H9 (cell line): ENCODE data around the gene TRPV3. TPM values are rescaled to one million over a fixed set of nuclear protein-coding genes. Genes with fewer than 3 reads are reported as not detected.

ENCODE experiments used
- DNase-seq: peaks from one replicate; pipeline ENCODE4 v3.0.0-alpha.2; 2017
- H2AFZ ChIP-seq: one replicate; pipeline ENCODE4 v1.6.1; 2013; ENCODE audit warnings: mild to moderate bottlenecking, low read length, control low read depth, moderate library complexity
- H2AK5ac ChIP-seq: 2 replicates; pipeline ENCODE4 v1.6.1; 2013; ENCODE audit warnings: low read length, control low read depth, mixed read lengths; ENCODE audit not compliant: insufficient read length
- H2BK120ac ChIP-seq: one replicate; pipeline ENCODE4 v1.6.1; 2013; ENCODE audit warnings: low read depth, mild to moderate bottlenecking, low read length, control low read depth, inconsistent platforms; ENCODE audit not compliant: poor library complexity, severe bottlenecking
- H2BK12ac ChIP-seq: 2 replicates; pipeline ENCODE4 v1.6.1; 2013; ENCODE audit warnings: low read length, control low read depth, mixed read lengths, low read depth; ENCODE audit not compliant: insufficient read length
- H2BK15ac ChIP-seq: 2 replicates; pipeline ENCODE4 v1.6.1; 2013; ENCODE audit warnings: low read depth, low read length, control low read depth
- H2BK20ac ChIP-seq: one replicate; pipeline ENCODE4 v1.6.1; 2013; ENCODE audit warnings: low read depth, mild to moderate bottlenecking, low read length, control low read depth, inconsistent platforms; ENCODE audit not compliant: poor library complexity, severe bottlenecking
- H2BK5ac ChIP-seq: 2 replicates; pipeline ENCODE4 v1.6.1; 2013; ENCODE audit warnings: low read length, control low read depth, mixed read lengths; ENCODE audit not compliant: insufficient read length
- H3K14ac ChIP-seq: 2 replicates; pipeline ENCODE4 v1.6.1; 2013; ENCODE audit warnings: low read length, control low read depth; ENCODE audit not compliant: insufficient read depth
- H3K18ac ChIP-seq: 2 replicates; pipeline ENCODE4 v1.6.1; 2013; ENCODE audit warnings: low read depth, mild to moderate bottlenecking, mixed read lengths, low read length, control low read depth; ENCODE audit not compliant: insufficient read length
- H3K23ac ChIP-seq: 2 replicates; pipeline ENCODE4 v1.6.1; 2013; ENCODE audit warnings: low read length, control low read depth, mixed read lengths, low read depth; ENCODE audit not compliant: insufficient read length
- H3K23me2 ChIP-seq: 2 replicates; pipeline ENCODE4 v1.6.1; 2013; ENCODE audit warnings: low read depth, mild to moderate bottlenecking, mixed read lengths, low read length, control low read depth; ENCODE audit not compliant: insufficient read length, poor library complexity, severe bottlenecking
- H3K27ac ChIP-seq: 2 replicates; pipeline ENCODE4 v1.5.1; 2013; ENCODE audit warnings: low read length, control low read depth, mixed read lengths, low read depth; ENCODE audit not compliant: insufficient read length
- H3K27me3 ChIP-seq: 2 replicates; pipeline ENCODE4 v1.6.1; 2013; ENCODE audit warnings: low read length, control low read depth, inconsistent platforms; ENCODE audit not compliant: insufficient read depth
- H3K4ac ChIP-seq: 2 replicates; pipeline ENCODE4 v1.6.1; 2013; ENCODE audit warnings: low read depth, mild to moderate bottlenecking, control low read depth, inconsistent platforms, low read length, moderate library complexity
- H3K4me1 ChIP-seq: 2 replicates; pipeline ENCODE4 v1.6.1; 2013; ENCODE audit warnings: low read length, control low read depth, inconsistent platforms; ENCODE audit not compliant: insufficient read depth
- H3K4me2 ChIP-seq: 2 replicates; pipeline ENCODE4 v1.6.1; 2013; ENCODE audit warnings: low read length, control low read depth, mixed read lengths; ENCODE audit not compliant: insufficient read length, insufficient read depth
- H3K56ac ChIP-seq: 2 replicates; pipeline ENCODE4 v1.6.1; 2013; ENCODE audit warnings: low read depth, mild to moderate bottlenecking, mixed read lengths, low read length, control low read depth; ENCODE audit not compliant: insufficient read length
- H3K79me1 ChIP-seq: 2 replicates; pipeline ENCODE4 v1.6.1; 2013; ENCODE audit warnings: low read depth, mild to moderate bottlenecking, moderate library complexity, low read length, control low read depth, inconsistent platforms; ENCODE audit not compliant: insufficient read depth, poor library complexity, severe bottlenecking
- H3K79me2 ChIP-seq: 2 replicates; pipeline ENCODE4 v1.6.1; 2013; ENCODE audit warnings: low read length, control low read depth, inconsistent platforms; ENCODE audit not compliant: insufficient read depth
- H3K9ac ChIP-seq: 2 replicates; pipeline ENCODE4 v1.6.1; 2013; ENCODE audit warnings: low read length, control low read depth, mixed read lengths; ENCODE audit not compliant: insufficient read length; ENCODE audit errors: extremely low read depth
- H3K9me3 ChIP-seq: one replicate; pipeline ENCODE4 v1.6.1; 2013; ENCODE audit warnings: low read depth, low read length, inconsistent platforms; ENCODE audit not compliant: control insufficient read depth
- H3T11ph ChIP-seq: one replicate; pipeline ENCODE4 v1.6.1; 2013; ENCODE audit warnings: mild to moderate bottlenecking, low read length, control low read depth, inconsistent platforms
- H4K20me1 ChIP-seq: one replicate; pipeline ENCODE4 v1.6.1; 2013; ENCODE audit not compliant: control insufficient read depth, insufficient read length, insufficient read depth
- H4K5ac ChIP-seq: 2 replicates; pipeline ENCODE4 v1.6.1; 2013; ENCODE audit warnings: low read depth, mild to moderate bottlenecking, mixed read lengths, low read length, control low read depth; ENCODE audit not compliant: insufficient read length
- H4K8ac ChIP-seq: replicated peaks from 2 replicates; pipeline ENCODE4 v1.6.1; 2013; ENCODE audit warnings: low read length, control low read depth, mixed read lengths, low read depth; ENCODE audit not compliant: insufficient read length
- H4K91ac ChIP-seq: 2 replicates; pipeline ENCODE4 v1.6.1; 2013; ENCODE audit warnings: low read depth, mild to moderate bottlenecking, moderate library complexity, mixed read lengths, low read length, control low read depth; ENCODE audit not compliant: insufficient read length
- H3K27ac Mint-ChIP-seq, 3 experiments: 2 replicates in 2 of 3; 3 replicates in 1 of 3; pipeline ENCODE4 v1.8.0; 2020 to 2021; ENCODE audit warnings: mixed read lengths in 3 of 3, mild to moderate bottlenecking in 1 of 3, moderate library complexity in 1 of 3
- H3K27me3 Mint-ChIP-seq: 2 replicates; pipeline ENCODE4 v1.8.0; 2021; ENCODE audit warnings: low read depth, mild to moderate bottlenecking, moderate library complexity, mixed read lengths
- H3K36me3 Mint-ChIP-seq, 3 experiments: 2 replicates in 2 of 3; 3 replicates in 1 of 3; pipeline ENCODE4 v1.8.0; 2020 to 2021; ENCODE audit warnings: low read depth in 3 of 3, mixed read lengths in 3 of 3; ENCODE audit not compliant: insufficient read depth in 1 of 3
- H3K4me1 Mint-ChIP-seq, 2 experiments: 2 replicates each; pipeline ENCODE4 v1.8.0; 2020; ENCODE audit warnings: mixed read lengths in 2 of 2
- H3K4me3 Mint-ChIP-seq, 2 experiments: 2 replicates in 1 of 2; 3 replicates in 1 of 2; pipeline ENCODE4 v1.8.0; 2020 to 2021; ENCODE audit warnings: mild to moderate bottlenecking in 2 of 2, mixed read lengths in 2 of 2, moderate library complexity in 1 of 2
- H3K9me3 Mint-ChIP-seq, 2 experiments: 2 replicates in 1 of 2; 3 replicates in 1 of 2; pipeline ENCODE4 v1.8.0; 2020; ENCODE audit warnings: mild to moderate bottlenecking in 2 of 2, mixed read lengths in 2 of 2, moderate library complexity in 1 of 2
- CTCF ChIP-seq: fragments of 200-600 bp; sonication (generic); conservative IDR thresholded peaks from 3 replicates; pipeline ENCODE4 v1.8.0; 2021; ENCODE audit warnings: antibody characterized with exemption, mild to moderate bottlenecking
- WGBS: extraction: QIAGEN DNeasy Blood & Tissue Kit; methylation state at CpG from one replicate; pipeline ENCODE4 v1.1.7; 2013; ENCODE audit warnings: missing lambda C conversion rate, low lambda C conversion rate, mixed read lengths; ENCODE audit not compliant: insufficient read length; ENCODE audit errors: extremely low coverage; 5-methylcytosine and 5-hydroxymethylcytosine counted together
- total RNA-seq: library from RNA; stranded (reverse); gene quantifications from 2 replicates; pipeline ENCODE4 v1.2.1, GENCODE V29; 2021

Gene TRPV3
- total RNA-seq, 1 experiment from 2014 or later, result 0.63 TPM

DNA sequence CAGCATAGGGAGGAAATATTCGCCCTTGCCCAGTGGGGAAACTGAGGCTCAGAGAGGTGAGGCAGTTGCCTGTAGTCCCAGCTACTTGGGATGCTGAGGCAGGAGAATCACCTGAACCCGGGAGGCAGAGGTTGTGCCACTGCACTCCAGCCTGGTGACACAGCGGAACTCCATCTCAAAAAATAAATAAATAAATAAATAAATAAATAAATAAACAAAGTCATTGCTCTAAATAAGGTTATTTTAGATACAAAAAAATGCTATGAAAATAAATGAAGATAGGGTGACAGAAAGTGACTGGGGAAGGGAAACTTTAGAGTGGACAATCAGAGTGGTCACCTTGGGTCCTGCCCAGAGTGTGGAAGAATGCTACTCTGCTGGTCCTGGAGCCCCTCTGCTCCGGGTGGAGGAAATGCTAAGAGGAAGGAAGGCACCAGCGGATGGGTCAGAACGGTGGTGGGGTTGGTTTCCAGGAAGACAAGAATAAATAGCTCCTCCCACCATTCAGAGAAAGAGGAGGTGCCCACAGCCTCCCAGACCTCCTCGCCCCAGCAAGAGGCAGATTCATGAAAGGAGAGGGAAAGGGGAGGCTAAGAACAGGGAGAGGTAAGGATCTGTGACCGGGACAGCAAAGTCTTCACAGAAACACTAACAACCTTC is 17.6 kb downstream of the TRPV3 start:
- Histone ChIP-seq H4K5ac (no peak overlapping the region), H3T11ph (no peak overlapping the region), H2BK5ac (no peak overlapping the region), H3K56ac (no peak overlapping the region), H3K4me1 (peaks cover 2% of the 10 kb centered on the region; the same call in 1 of the 2 replicates), H3K4me2 (no peak overlapping the region), H2AFZ (no peak overlapping the region), H3K79me1 (no peaks in the 10 kb centered on the region), H4K8ac (no peak overlapping the region), H3K27ac (no peak overlapping the region), H3K4ac (no peak overlapping the region), H3K23ac (no peak overlapping the region), H3K23me2 (peaks cover 6% of the 10 kb centered on the region), H2BK20ac (no peak overlapping the region), H2BK15ac (no peak overlapping the region), H2AK5ac (no peak overlapping the region), H3K9me3 (no peaks in the 10 kb centered on the region), H3K79me2 (no peaks in the 10 kb centered on the region), H4K20me1 (no peaks in the 10 kb centered on the region), H3K14ac (no peak overlapping the region), H2BK120ac (no peak overlapping the region), H4K91ac (no peak overlapping the region), H2BK12ac (no peak overlapping the region), H3K27me3 (no peaks in the 10 kb centered on the region), H3K18ac (no peak overlapping the region), H3K9ac (no peak overlapping the region)
- Mint-ChIP-seq H3K4me1 (peaks cover 8 to 11% of the 10 kb centered on the region in 2 experiments), H3K27ac (no peak overlapping the region), H3K4me3 (no peak overlapping the region; a peak in 1 of 5 replicates), H3K9me3 (no peaks in the 10 kb centered on the region), H3K27me3 (peaks cover 4% of the 10 kb centered on the region), H3K36me3 (no peaks in the 10 kb centered on the region)
- TF ChIP-seq CTCF, result no peak
- DNase-seq, result peak; percentile 32
- WGBS, result no CpG with 5 or more reads among the region's 8 CpGs
